ENCODE data around the gene SYT5.
"Not testable (repeated sequence)": the region's sequence is repeated elsewhere in the genome, so short reads cannot be mapped to it uniquely, and the experiment has no call there.

Gene SYT5

DNA sequence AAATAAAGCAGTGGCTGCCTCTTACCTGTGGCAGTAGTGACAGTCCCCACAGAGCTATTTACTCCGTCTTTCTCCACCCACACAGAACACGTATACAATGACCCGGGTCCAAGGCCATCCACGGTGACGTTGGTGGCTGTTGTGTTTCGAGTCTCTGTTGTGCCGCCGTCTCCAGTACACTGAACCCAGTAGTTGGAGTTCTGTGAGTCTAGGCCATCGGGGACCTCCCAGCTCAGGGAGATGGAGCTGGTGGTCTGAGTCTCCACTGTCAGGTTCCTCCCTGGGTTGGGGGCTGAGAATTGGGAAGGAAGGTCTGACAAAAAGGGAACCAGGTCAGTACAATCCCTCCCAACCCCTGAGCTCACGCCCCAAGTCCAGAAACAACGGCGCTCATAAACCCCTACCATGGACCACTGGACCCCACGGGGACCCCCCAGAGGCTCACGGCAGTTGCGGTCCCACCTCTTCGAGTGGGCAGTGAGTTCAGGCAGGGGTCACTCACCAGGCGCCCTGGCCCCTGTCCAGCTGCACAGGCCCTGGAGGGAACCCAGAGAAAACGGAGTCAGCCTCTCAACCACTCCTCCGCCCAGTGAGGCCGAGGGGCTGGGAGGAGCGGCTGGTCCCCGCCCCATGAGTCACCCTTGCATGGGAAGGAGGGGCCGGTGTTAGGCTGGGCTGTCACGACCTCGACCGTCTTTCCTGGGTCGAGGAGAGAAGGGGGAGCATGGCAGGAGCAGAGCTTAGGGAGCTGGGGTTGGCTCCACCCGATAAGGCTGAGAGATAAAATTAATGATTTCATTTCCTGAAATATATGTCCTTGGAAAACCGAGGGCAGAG lies 26.8 kb upstream of the SYT5 start:
- no peak for TF ChIP-seq Cebpa-rat (IDR thresholded peaks at IDR 0.05)
- H4K20me1 ChIP-seq: no peaks in the 10 kb centered on the region
- H3K27ac ChIP-seq: no peak overlapping the region
- no peak overlapping the region for H3K4me3 ChIP-seq
- H3K9me3 ChIP-seq: no peaks in the 10 kb centered on the region
- no peaks in the 10 kb centered on the region for H3K27me3 ChIP-seq
- no peak overlapping the region for H3K9ac ChIP-seq
- H3K4me1 ChIP-seq: peaks cover 14% of the 10 kb centered on the region
- H3K4me2 ChIP-seq: peak overlapping the region; percentile 53
- H3K36me3 ChIP-seq: no peaks in the 10 kb centered on the region

DNA sequence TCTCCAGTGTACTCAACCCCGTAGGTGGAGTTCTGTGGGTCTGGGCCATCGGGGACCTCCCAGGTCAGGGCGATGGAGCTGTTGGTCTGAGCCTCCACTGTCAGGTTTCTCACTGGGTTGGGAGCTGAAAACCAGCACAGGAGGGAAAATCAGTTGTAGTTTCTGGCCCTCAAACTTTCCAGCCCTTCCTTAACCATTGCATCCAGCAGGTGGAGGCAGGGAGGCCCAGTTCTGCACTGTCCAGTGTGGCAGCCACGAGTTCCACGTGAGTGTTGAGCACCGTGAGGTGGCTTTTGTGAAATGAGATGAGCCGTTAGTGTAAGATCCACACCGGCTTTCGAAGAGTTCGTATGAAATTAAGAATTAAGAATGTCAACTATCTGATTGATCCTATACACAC lies 22.1 kb upstream of the SYT5 start:
- H3K9me3 ChIP-seq: not testable (repeated sequence)

DNA sequence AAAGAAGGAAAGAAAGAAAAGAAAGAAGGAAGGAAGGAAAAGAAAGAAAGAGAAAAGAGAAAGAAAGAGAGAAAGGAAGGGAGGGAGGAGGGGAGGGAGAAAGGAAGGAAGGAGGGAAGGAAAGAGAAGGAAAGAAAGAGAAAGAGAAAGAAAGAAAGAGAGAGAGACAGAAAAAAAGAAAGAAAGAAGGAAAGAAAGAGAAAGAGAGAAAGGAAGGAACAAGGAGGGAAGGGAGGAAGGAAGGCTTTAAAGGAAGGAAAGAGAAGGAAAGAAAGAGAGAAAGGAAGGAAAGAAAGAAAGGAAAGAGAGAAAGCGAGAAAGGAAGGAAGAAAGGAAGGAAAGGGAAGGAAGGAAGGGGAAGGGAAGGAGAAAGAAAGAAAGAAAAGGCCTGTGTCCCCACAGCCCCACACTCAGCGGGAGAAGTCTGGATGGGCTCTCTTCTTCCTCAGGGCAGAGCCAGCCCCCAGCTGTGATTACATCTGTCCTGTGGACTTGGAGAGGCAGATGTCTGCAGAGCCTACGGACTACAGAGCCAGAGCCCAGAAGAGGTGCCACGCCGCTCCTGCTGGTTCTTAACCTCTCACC lies 19.6 kb upstream of the SYT5 start:
- Histone ChIP-seq H4K20me1 (no peaks in the 10 kb centered on the region), H3K4me1 (peaks cover 8% of the 10 kb centered on the region; the same call in 1 of the 2 replicates), H3K27ac (no peak overlapping the region), H3K4me2 (no peak overlapping the region), H3K9me3 (no peaks in the 10 kb centered on the region), H3K4me3 (no peak overlapping the region), H3K36me3 (no peaks in the 10 kb centered on the region), H3K9ac (no peak overlapping the region), H3K27me3 (no peaks in the 10 kb centered on the region)
- TF ChIP-seq Cebpa-rat (IDR thresholded peaks at IDR 0.05): no peak

More for the DNA sequence above, 22.1 kb upstream of the SYT5 start:
- not testable (repeated sequence) for H4K20me1 ChIP-seq, H3K27me3 ChIP-seq, H3K9ac ChIP-seq, H3K4me3 ChIP-seq, H3K27ac ChIP-seq, H3K4me2 ChIP-seq, H3K36me3 ChIP-seq
- H3K4me1 ChIP-seq: peaks cover 13% of the 10 kb centered on the region

DNA sequence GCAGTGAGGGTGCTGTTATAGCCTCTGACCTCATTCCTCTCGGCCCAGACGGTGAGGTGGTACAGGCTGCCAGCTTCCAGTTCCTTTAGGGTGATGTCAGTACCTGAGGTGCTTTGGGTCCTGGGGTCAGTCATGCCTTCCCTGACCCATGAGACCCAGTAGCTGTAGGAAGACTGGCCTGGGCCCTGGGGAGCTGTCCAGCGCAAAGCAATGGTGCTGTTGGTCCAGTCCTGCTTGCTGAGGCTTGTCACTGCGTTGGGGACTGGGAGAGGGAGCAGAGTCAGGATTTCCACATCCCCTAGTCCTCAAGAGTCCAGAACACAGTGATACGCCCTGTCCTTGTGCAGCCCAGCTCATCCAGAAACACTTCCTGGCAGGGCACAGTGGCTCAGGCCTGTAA lies 18.6 kb upstream of the SYT5 start:
- no peaks in the 10 kb centered on the region for H4K20me1 ChIP-seq
- H3K4me1 ChIP-seq: peaks cover 7% of the 10 kb centered on the region; the same call in 1 of the 2 replicates
- no peak overlapping the region for H3K4me2 ChIP-seq
- H3K27me3 ChIP-seq: no peaks in the 10 kb centered on the region
- no peaks in the 10 kb centered on the region for H3K36me3 ChIP-seq
- no peak overlapping the region for H3K4me3 ChIP-seq
- no peak for TF ChIP-seq Cebpa-rat (IDR thresholded peaks at IDR 0.05)
- no peak overlapping the region for H3K27ac ChIP-seq
- no peaks in the 10 kb centered on the region for H3K9me3 ChIP-seq
- no peak overlapping the region for H3K9ac ChIP-seq

DNA sequence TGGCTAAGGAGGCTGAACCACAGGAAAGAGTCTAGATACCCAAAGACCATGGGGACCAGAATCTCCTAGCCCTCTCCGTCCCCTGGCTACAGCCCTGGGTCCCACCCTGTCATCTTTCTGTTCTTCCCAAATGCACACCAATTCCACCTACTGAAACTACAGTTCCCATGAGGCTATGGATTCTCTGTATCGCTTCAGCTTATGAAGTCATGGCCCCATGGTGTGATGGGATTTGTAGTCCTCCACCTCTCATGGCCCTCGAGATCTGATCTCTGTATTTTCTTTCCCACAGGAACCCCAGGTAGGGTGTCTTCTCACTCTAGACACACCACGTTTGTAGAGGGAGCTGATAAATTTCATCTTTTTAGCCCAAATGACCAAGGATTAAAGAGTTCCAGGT lies 17.4 kb upstream of the SYT5 start:
- Histone ChIP-seq H4K20me1 (no peaks in the 10 kb centered on the region), H3K27ac (no peak overlapping the region), H3K36me3 (no peaks in the 10 kb centered on the region), H3K9me3 (no peaks in the 10 kb centered on the region), H3K4me1 (no peaks in the 10 kb centered on the region), H3K9ac (no peak overlapping the region), H3K4me3 (no peak overlapping the region), H3K4me2 (no peak overlapping the region), H3K27me3 (no peaks in the 10 kb centered on the region)
- no peak for TF ChIP-seq Cebpa-rat (IDR thresholded peaks at IDR 0.05)

DNA sequence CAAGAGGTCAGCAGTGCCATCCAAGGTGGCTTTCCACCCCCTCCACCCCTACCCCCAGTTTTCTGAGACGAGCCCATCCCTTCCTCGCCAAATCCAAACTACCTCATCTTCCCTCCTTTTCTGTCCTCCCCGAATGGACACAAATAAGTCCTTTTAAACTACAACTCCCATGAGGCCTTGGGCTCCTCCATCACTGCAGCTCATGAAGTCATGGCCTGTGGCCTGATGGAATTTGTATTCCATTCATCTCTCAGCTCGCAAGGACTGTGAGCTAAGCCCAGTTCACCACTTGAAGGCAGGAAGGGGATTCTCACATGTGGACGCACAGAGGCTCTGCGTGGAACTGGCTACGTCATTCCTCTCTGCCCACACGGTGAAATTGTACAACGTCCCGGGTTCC lies 16.7 kb upstream of the SYT5 start:
- Histone ChIP-seq H3K36me3 (no peaks in the 10 kb centered on the region), H3K4me3 (no peak overlapping the region), H3K4me1 (no peaks in the 10 kb centered on the region), H4K20me1 (no peaks in the 10 kb centered on the region), H3K27ac (no peak overlapping the region), H3K9me3 (no peaks in the 10 kb centered on the region), H3K27me3 (no peaks in the 10 kb centered on the region), H3K4me2 (no peak overlapping the region), H3K9ac (no peak overlapping the region)
- no peak for TF ChIP-seq Cebpa-rat (IDR thresholded peaks at IDR 0.05)

DNA sequence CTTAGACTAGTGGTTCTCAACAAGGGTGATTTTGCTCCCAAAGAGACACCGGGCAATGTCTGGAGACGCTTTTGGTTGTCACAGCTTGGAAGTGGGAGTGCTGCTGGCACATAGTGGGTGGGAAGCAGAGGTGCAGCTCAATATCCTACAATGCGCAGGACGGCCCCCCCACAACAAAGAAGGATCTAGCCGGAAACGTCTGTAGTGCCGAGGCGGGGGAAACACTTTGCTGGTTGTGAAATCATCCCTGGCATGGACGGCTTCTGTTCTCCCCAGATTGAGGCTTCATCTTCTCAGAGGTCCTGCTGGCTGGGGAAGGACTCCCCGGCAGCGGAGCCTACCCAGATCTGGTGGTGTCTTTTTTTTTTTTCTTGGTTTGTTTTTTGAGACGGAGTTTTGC lies 13.4 kb upstream of the SYT5 start:
- H3K36me3 ChIP-seq: no peaks in the 10 kb centered on the region
- H3K27me3 ChIP-seq: no peaks in the 10 kb centered on the region
- no peak overlapping the region for H3K27ac ChIP-seq
- H3K4me3 ChIP-seq: no peak overlapping the region
- no peaks in the 10 kb centered on the region for H4K20me1 ChIP-seq
- H3K4me1 ChIP-seq: peaks cover 6% of the 10 kb centered on the region
- no peak overlapping the region for H3K9ac ChIP-seq
- H3K9me3 ChIP-seq: no peaks in the 10 kb centered on the region
- no peak for TF ChIP-seq Cebpa-rat (IDR thresholded peaks at IDR 0.05)
- no peak overlapping the region for H3K4me2 ChIP-seq

DNA sequence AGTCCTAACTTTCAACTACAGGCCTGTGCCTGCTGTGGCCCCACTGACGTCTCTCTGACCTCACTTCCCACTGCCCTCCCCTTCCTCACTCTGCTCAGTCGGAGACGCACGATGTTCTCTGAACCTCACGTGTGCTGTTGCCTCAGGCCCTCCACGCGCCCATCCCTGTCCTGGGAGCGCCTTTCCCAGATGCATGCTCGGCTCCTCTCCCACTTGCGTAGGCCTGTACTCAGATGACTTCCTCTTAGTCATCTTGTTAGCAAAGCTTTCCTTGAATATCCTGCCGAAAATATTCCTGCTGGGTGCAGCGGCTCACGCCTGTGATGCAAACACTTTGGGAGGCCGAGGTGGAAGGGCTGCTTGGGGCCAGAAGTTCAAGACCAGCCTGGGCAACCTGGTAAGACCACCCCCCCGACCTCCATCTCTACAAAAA lies 9.3 kb upstream of the SYT5 start:
- Histone ChIP-seq H3K27ac (no peak overlapping the region), H3K36me3 (no peaks in the 10 kb centered on the region), H3K4me2 (no peak overlapping the region), H3K4me3 (no peak overlapping the region), H3K27me3 (no peaks in the 10 kb centered on the region), H3K4me1 (peaks cover 17% of the 10 kb centered on the region), H4K20me1 (no peaks in the 10 kb centered on the region), H3K9ac (no peak overlapping the region), H3K9me3 (no peaks in the 10 kb centered on the region)
- no peak for TF ChIP-seq Cebpa-rat (IDR thresholded peaks at IDR 0.05)

DNA sequence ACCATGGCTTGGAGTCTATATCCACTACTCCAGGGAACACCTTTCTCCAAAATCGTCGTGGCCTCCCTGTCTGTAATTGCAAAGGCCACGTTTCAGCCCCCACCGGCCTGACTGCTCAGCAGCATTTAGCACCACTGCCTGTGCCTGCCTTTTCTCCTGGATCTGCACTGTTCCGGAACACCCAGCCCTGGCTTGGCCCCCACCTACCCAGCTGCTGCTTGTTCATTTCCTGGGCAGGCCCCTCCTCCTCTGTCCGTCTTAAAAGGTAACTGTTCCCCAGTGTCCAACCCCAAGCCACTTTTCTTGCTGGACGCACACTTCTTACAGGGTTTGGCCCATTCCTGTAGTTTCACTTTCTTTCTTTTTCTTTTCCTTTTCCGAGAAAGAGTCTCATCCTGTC lies 8.5 kb upstream of the SYT5 start:
- no peak overlapping the region for H3K4me3 ChIP-seq
- TF ChIP-seq Cebpa-rat (IDR thresholded peaks at IDR 0.05): no peak
- peaks cover 17% of the 10 kb centered on the region for H3K4me1 ChIP-seq
- H3K27ac ChIP-seq: peak overlapping the region; percentile 43; the same call in 1 of the 2 replicates
- H3K36me3 ChIP-seq: no peaks in the 10 kb centered on the region
- no peaks in the 10 kb centered on the region for H4K20me1 ChIP-seq
- peak overlapping the region; percentile 74 for H3K4me2 ChIP-seq
- H3K27me3 ChIP-seq: no peaks in the 10 kb centered on the region
- H3K9me3 ChIP-seq: no peaks in the 10 kb centered on the region
- H3K9ac ChIP-seq: peak overlapping the region; percentile 54; the same call in 1 of the 2 replicates

DNA sequence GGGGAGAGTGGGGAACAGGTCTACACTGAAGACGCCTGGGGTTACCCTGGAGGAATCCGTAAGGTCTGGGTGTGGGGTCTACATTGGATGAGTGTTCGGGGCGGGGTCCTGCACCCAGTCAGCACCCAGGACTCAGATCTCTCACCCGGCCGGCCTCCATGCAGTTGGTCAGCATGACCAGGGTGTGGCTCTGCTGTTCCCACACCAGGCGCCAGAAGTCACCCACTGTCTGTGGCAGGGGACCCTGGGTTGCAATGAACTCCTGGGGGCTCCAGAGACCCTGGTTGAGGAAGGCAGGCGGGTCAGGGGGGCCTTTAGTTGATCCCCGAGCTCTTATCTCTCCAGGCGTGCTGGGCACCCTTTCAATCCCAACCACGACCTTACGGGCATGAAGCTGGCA lies 6.0 kb upstream of the SYT5 start:
- Histone ChIP-seq H4K20me1 (peaks cover 6% of the 10 kb centered on the region; the same call in 1 of the 2 replicates), H3K4me1 (peaks cover 17% of the 10 kb centered on the region), H3K9ac (no peak overlapping the region), H3K27ac (no peak overlapping the region), H3K4me3 (no peak overlapping the region), H3K9me3 (no peaks in the 10 kb centered on the region), H3K36me3 (no peaks in the 10 kb centered on the region), H3K4me2 (no peak overlapping the region), H3K27me3 (peaks cover 17% of the 10 kb centered on the region; the same call in 1 of the 2 replicates)
- no peak for TF ChIP-seq Cebpa-rat (IDR thresholded peaks at IDR 0.05)
